DND-41 (cell line): ENCODE measurements around the gene B3GAT2.

Source experiments
- ATAC-seq: fragments of 200-7000 bp; cut with Tn5 transposase; 3 replicates; pipeline ENCODE4 v1.9.1; 2021; ENCODE audit warnings: low read depth; ENCODE audit not compliant: insufficient read depth
- DNase-seq: peaks from one replicate; pipeline ENCODE4 v3.0.0-alpha.2; 2020
- H2AFZ ChIP-seq: 2 replicates; pipeline ENCODE4 v1.6.0; 2012; ENCODE audit warnings: low read depth, low read length
- H3K27ac ChIP-seq: 2 replicates; pipeline ENCODE4 v1.5.1; 2012; ENCODE audit warnings: low read length, inconsistent platforms
- H3K27me3 ChIP-seq: fragments of 200-600 bp; sonication (generic); 2 replicates; pipeline ENCODE4 v1.6.0; 2012; ENCODE audit warnings: low read length, mild to moderate bottlenecking, inconsistent platforms; ENCODE audit not compliant: insufficient read depth, poor library complexity
- H3K36me3 ChIP-seq: 2 replicates; pipeline ENCODE4 v1.5.1; 2012; ENCODE audit warnings: low read length, inconsistent platforms; ENCODE audit not compliant: insufficient read depth
- H3K4me1 ChIP-seq: 2 replicates; pipeline ENCODE4 v1.5.1; 2012; ENCODE audit warnings: mild to moderate bottlenecking, low read length; ENCODE audit not compliant: insufficient read depth
- H3K4me2 ChIP-seq: 2 replicates; pipeline ENCODE4 v1.6.0; 2012; ENCODE audit warnings: mild to moderate bottlenecking, moderate library complexity, low read length, inconsistent platforms; ENCODE audit not compliant: insufficient read depth
- H3K4me3 ChIP-seq, 2 experiments: fragments of 200-600 bp in 1 of 2; shearing (Covaris generic) in 1 of 2; 2 replicates each; pipeline ENCODE4 v1.5.1; 2012 to 2016; ENCODE audit warnings: inconsistent platforms in 2 of 2, low read length in 2 of 2, mild to moderate bottlenecking in 2 of 2, low read depth in 1 of 2, moderate library complexity in 1 of 2
- H3K79me2 ChIP-seq: 2 replicates; pipeline ENCODE4 v1.6.0; 2012; ENCODE audit warnings: low read length, inconsistent platforms; ENCODE audit not compliant: insufficient read depth
- H3K9ac ChIP-seq: 2 replicates; pipeline ENCODE4 v1.6.0; 2012; ENCODE audit warnings: low read depth, mild to moderate bottlenecking, inconsistent platforms, low read length, moderate library complexity
- H3K9me3 ChIP-seq: 2 replicates; pipeline ENCODE4 v1.5.1; 2012; ENCODE audit warnings: low read length, moderate library complexity, mild to moderate bottlenecking, inconsistent platforms; ENCODE audit not compliant: insufficient read depth, severe bottlenecking
- H4K20me1 ChIP-seq: 2 replicates; pipeline ENCODE4 v1.6.0; 2012; ENCODE audit warnings: low read length; ENCODE audit not compliant: insufficient read depth
- CTCF ChIP-seq: IDR thresholded peaks from 2 replicates; pipeline ENCODE4 v1.5.1; 2012; ENCODE audit warnings: borderline replicate concordance, low read length, moderate library complexity, mild to moderate bottlenecking; ENCODE audit not compliant: poor library complexity, severe bottlenecking; ENCODE audit errors: extremely low read depth
- EZH2 ChIP-seq: IDR thresholded peaks from 3 replicates; pipeline ENCODE4 v1.6.1; 2012; ENCODE audit warnings: borderline replicate concordance, low read depth, mild to moderate bottlenecking, moderate library complexity, low read length, inconsistent platforms; ENCODE audit not compliant: severe bottlenecking

The B3GAT2 gene

GRCh38 chr6:70980727-70981126 is 23.9 kb upstream of the B3GAT2 start:
- no peak for ATAC-seq
- Histone ChIP-seq H3K4me1 (no peaks in the 10 kb centered on the region), H3K27me3 (no peaks in the 10 kb centered on the region), H2AFZ (no peak overlapping the region), H3K9me3 (no peaks in the 10 kb centered on the region), H3K4me2 (no peak overlapping the region), H3K36me3 (no peaks in the 10 kb centered on the region), H3K4me3 (no peak overlapping the region), H3K9ac (no peak overlapping the region), H4K20me1 (no peaks in the 10 kb centered on the region), H3K79me2 (no peaks in the 10 kb centered on the region), H3K27ac (no peak overlapping the region)
- TF ChIP-seq CTCF, result no peak
- no peak for TF ChIP-seq EZH2
- no peak for DNase-seq

- Histone ChIP-seq H3K4me2 (no peak overlapping the region), H3K9me3 (no peaks in the 10 kb centered on the region), H3K4me3 (no peak overlapping the region), H3K27ac (no peak overlapping the region), H3K79me2 (no peaks in the 10 kb centered on the region), H3K27me3 (no peaks in the 10 kb centered on the region), H3K4me1 (no peaks in the 10 kb centered on the region), H4K20me1 (no peaks in the 10 kb centered on the region), H3K9ac (no peak overlapping the region), H3K36me3 (no peaks in the 10 kb centered on the region), H2AFZ (no peak overlapping the region)
- no peak for ATAC-seq
- TF ChIP-seq CTCF (no peak), EZH2 (no peak)
- no peak for DNase-seq
Measured at GRCh38 chr6:70973604-70974003, 16.7 kb upstream of the B3GAT2 start.

DNA sequence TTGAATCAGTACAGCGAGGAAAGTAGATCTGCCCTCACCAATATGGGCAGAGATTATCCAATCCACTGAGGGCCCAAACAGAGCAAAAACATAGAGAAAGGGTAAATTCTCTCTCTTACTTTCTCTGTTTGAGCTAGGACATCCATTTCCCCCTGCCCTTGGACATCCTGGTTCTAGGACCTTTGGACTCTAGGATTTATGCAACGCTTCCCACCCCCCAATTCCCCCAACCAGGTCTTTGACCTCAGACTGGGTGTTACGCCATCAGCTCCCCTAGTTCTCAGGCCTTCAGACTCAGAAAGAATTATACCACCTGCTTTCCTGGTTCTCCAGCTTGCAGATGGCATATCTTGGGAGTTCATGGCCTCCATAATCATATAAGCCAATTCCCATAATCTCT is 10.2 kb upstream of the B3GAT2 start:
- H3K9ac ChIP-seq, result no peak overlapping the region
- no peak overlapping the region for H2AFZ ChIP-seq
- H3K9me3 ChIP-seq, result no peaks in the 10 kb centered on the region
- no peaks in the 10 kb centered on the region for H3K27me3 ChIP-seq
- no peaks in the 10 kb centered on the region for H3K79me2 ChIP-seq
- no peak overlapping the region for H3K4me3 ChIP-seq
- ATAC-seq (no peak), DNase-seq (no peak)
- no peak overlapping the region for H3K4me2 ChIP-seq
- no peaks in the 10 kb centered on the region for H3K36me3 ChIP-seq
- no peaks in the 10 kb centered on the region for H4K20me1 ChIP-seq
- no peak overlapping the region for H3K27ac ChIP-seq
- no peak for TF ChIP-seq EZH2
- no peak for TF ChIP-seq CTCF
- no peaks in the 10 kb centered on the region for H3K4me1 ChIP-seq

DNA sequence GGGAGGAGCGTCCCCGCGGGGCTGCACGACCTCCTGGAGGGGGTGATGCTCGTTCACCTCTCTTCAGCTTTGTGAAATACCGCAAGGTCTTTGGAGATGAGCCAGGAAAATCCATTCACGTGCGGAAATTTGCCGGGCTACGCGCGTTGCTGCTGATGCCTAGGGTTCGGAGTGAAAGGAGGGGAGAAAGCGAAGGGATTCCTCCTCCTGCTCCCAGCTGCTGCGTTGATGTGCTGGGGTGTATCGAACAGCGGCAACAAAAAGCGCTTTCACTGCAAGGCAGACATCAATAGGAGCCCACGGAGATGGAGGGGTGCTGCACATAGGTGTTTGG is 391 bp upstream of the B3GAT2 start:
- Histone ChIP-seq H3K4me1 (no peaks in the 10 kb centered on the region), H3K27ac (no peak overlapping the region), H3K4me2 (no peak overlapping the region), H3K79me2 (no peaks in the 10 kb centered on the region), H4K20me1 (no peaks in the 10 kb centered on the region), H3K4me3 (no peak overlapping the region), H3K9me3 (no peaks in the 10 kb centered on the region), H3K27me3 (no peaks in the 10 kb centered on the region), H3K9ac (no peak overlapping the region), H2AFZ (no peak overlapping the region), H3K36me3 (no peaks in the 10 kb centered on the region)
- ATAC-seq (no peak), DNase-seq (no peak)
- no peak for TF ChIP-seq CTCF
- no peak for TF ChIP-seq EZH2
